H1 (cell line): Measurements from ENCODE around the gene LIN54. TPM values are rescaled to one million over a fixed set of nuclear protein-coding genes. Genes with fewer than 3 reads are reported as not detected.

Experiments
- CBX8 ChIP-seq: fragments of 300-800, 300-1000 bp; sonication (generic); IDR thresholded peaks from 2 replicates; pipeline ENCODE4 v1.7.1; 2016; ENCODE audit warnings: low read depth, low read length, borderline replicate concordance
- CHD2 ChIP-seq: IDR thresholded peaks from 2 replicates; pipeline ENCODE4 v1.6.1; 2012; ENCODE audit warnings: low read length, improper control_type of control experiment
- CREB1 ChIP-seq: IDR thresholded peaks from 2 replicates; pipeline ENCODE4 v1.6.1; 2012; ENCODE audit warnings: inconsistent platforms
- CTCF ChIP-seq, 3 experiments: IDR thresholded peaks; 1 replicate in 2 of 3; 2 replicates in 1 of 3; pipeline versions ENCODE4 v1.5.1 to v1.6.1; 2011; ENCODE audit warnings: low read length in 3 of 3, mild to moderate bottlenecking in 3 of 3, inconsistent platforms in 2 of 3, low read depth in 1 of 3, moderate library complexity in 1 of 3; ENCODE audit not compliant: insufficient read depth in 1 of 3; ENCODE audit errors: control extremely low read depth in 1 of 3
- EP300 ChIP-seq, 2 experiments: IDR thresholded peaks; 1 replicate in 1 of 2; 2 replicates in 1 of 2; pipeline ENCODE4 v1.6.1; 2011 to 2012; ENCODE audit warnings: low read depth in 2 of 2, low read length in 2 of 2, mild to moderate bottlenecking in 2 of 2, borderline replicate concordance in 1 of 2, inconsistent platforms in 1 of 2, moderate library complexity in 1 of 2
- EZH2 ChIP-seq: fragments of 200-600 bp; sonication (generic); IDR thresholded peaks from 2 replicates; pipeline ENCODE4 v1.7.1; 2012; ENCODE audit warnings: low read depth, mild to moderate bottlenecking, moderate library complexity, low read length, inconsistent platforms; ENCODE audit not compliant: severe bottlenecking
- FOSL1 ChIP-seq: IDR thresholded peaks from 2 replicates; pipeline ENCODE4 v1.6.1; 2011; ENCODE audit warnings: mild to moderate bottlenecking, low read depth, low read length, moderate library complexity; ENCODE audit not compliant: insufficient read depth
- GTF2F1 ChIP-seq: IDR thresholded peaks from 2 replicates; pipeline ENCODE4 v1.6.1; 2012; ENCODE audit warnings: low read depth, low read length, improper control_type of control experiment, borderline replicate concordance
- KDM4A ChIP-seq: IDR thresholded peaks from one replicate; pipeline ENCODE4 v1.7.1; 2012; ENCODE audit warnings: low read depth, mild to moderate bottlenecking, moderate library complexity, low read length, inconsistent platforms; ENCODE audit not compliant: severe bottlenecking
- KDM5A ChIP-seq: fragments of 200-600 bp; IDR thresholded peaks from 2 replicates; pipeline ENCODE4 v1.7.1; 2012; ENCODE audit warnings: mild to moderate bottlenecking, low read length, inconsistent platforms, mixed read lengths
- MAFK ChIP-seq: IDR thresholded peaks from 2 replicates; pipeline ENCODE4 v1.6.1; 2012; ENCODE audit warnings: low read depth, mild to moderate bottlenecking, improper control_type of control experiment, low read length
- PHF8 ChIP-seq: fragments of 200-600 bp; sonication (generic); conservative IDR thresholded peaks from 2 replicates; pipeline ENCODE4 v1.7.1; 2012; ENCODE audit warnings: low read depth, mild to moderate bottlenecking, inconsistent platforms, low read length, moderate library complexity
- POLR2A ChIP-seq, 2 experiments: IDR thresholded peaks; 1 replicate in 1 of 2; 2 replicates in 1 of 2; pipeline ENCODE4 v1.6.1; 2011; ENCODE audit warnings: low read depth in 2 of 2, low read length in 2 of 2, mild to moderate bottlenecking in 2 of 2; ENCODE audit errors: control extremely low read depth in 1 of 2
- POU5F1 ChIP-seq: IDR thresholded peaks from 2 replicates; pipeline ENCODE4 v1.6.1; 2011; ENCODE audit warnings: low read depth, mild to moderate bottlenecking, low read length, moderate library complexity
- SIN3A ChIP-seq, 2 experiments: IDR thresholded peaks in 1 of 2; conservative IDR thresholded peaks in 1 of 2; 2 replicates each; pipeline ENCODE4 v1.6.1; 2011 to 2012; ENCODE audit warnings: low read length in 2 of 2, improper control_type of control experiment in 1 of 2, low read depth in 1 of 2, mild to moderate bottlenecking in 1 of 2
- SIRT6 ChIP-seq: IDR thresholded peaks from one replicate; pipeline ENCODE4 v1.7.1; 2012; ENCODE audit warnings: low read length, inconsistent platforms
- SIX5 ChIP-seq: IDR thresholded peaks from 2 replicates; pipeline ENCODE4 v1.6.1; 2011; ENCODE audit warnings: mild to moderate bottlenecking, low read depth, low read length
- TAF7 ChIP-seq: optimal IDR thresholded peaks from 2 replicates; pipeline ENCODE3; 2011; ENCODE audit warnings: low read depth, mild to moderate bottlenecking, inconsistent platforms, low read length, moderate library complexity, borderline replicate concordance
- polyA plus RNA-seq, 7 experiments: library from polyadenylated mRNA; depleted of rRNA in 3 of 7; stranded (reverse) in 5 of 7; unstranded in 2 of 7; fragments of >200 nt in 5 of 7; fragments of 200-250 nt in 2 of 7; gene quantifications; 1 replicate in 5 of 7; 2 replicates in 1 of 7; 4 replicates in 1 of 7; pipeline versions ENCODE4 v1.2.1 to v1.2.3, GENCODE V29; 2011 to 2013; ENCODE audit warnings: missing spikeins in 2 of 7, mixed read lengths in 2 of 7
- total RNA-seq: library from RNA; stranded (reverse); fragmentation: NEBNext Ultra II Directional; extraction: Animal tissue kit (Norgen Biotek cat#: 25700); gene quantifications from 2 replicates; pipeline ENCODE4 v1.2.1, GENCODE V29; 2021
- TF ChIP-seq, protein P1 (sequence below): IDR thresholded peaks from 2 replicates; pipeline ENCODE4 v1.6.1; 2012; ENCODE audit warnings: inconsistent platforms

The LIN54 gene
- total and polyA plus RNA-seq, 2 of the 8 experiments (the other 6 are each of a cell fraction or from before 2014, with no cell fraction given): 5.7 to 11.1 TPM

GRCh38 chr4:82890901-82891706 lies 119.5 kb downstream of the LIN54 start, which contains the start of gene SEC31A (continued):
- TF ChIP-seq KDM4A (peak; percentile 77), SIRT6 (no peak), FOSL1 (no peak), POU5F1 (no peak), EZH2 (no peak), PHF8 (peak; percentile 92), TAF7 (peak; percentile 86), EP300 (IDR thresholded peaks at IDR 0.05; ENCODE audit: borderline replicate concordance in 1 of 2, low read depth in 2 of 2, low read length in 2 of 2) (0 out of 3 replicates have a peak, but pooled peaks of 1 of the 2 experiments have one; percentile 62), KDM5A (no peak), SIX5 (no peak), POLR2A (IDR thresholded peaks at IDR 0.05; ENCODE audit: control extremely low read depth in 1 of 2, low read depth in 2 of 2, low read length in 2 of 2) (peak; percentile 84 to 90), CBX8 (no peak), CREB1 (peak; percentile 98), SIN3A (conservative IDR thresholded peaks at IDR 0.05 in 1 of 2, IDR thresholded peaks at IDR 0.05 in 1 of 2; ENCODE audit: low read depth in 1 of 2, low read length in 2 of 2) (peak; percentile 36 to 87; a peak in 3 of 4 replicates), CTCF (IDR thresholded peaks at IDR 0.05; ENCODE audit: control extremely low read depth in 1 of 3, insufficient read depth in 1 of 3, low read depth in 1 of 3, low read length in 3 of 3) (no peak), MAFK (no peak), GTF2F1 (0 out of 2 replicates have a peak, but pooled peaks have one; percentile 17), CHD2 (peak; percentile 28; the same call in 1 of the 2 replicates)
- TF ChIP-seq, protein P1, sequence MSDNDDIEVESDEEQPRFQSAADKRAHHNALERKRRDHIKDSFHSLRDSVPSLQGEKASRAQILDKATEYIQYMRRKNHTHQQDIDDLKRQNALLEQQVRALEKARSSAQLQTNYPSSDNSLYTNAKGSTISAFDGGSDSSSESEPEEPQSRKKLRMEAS: peak; percentile 94
- TF ChIP-seq, all 59 proteins: peak for 23
